Middle frontal gyrus (tissue), 1 donor: ENCODE results near the gene EMC10.
"Not testable (repeated sequence)": the region's sequence is repeated elsewhere in the genome, so short reads cannot be mapped to it uniquely, and the experiment has no call there.

Experiments used
- DNase-seq: peaks from one replicate; pipeline ENCODE4 v3.0.0-alpha.2; 2015; ENCODE audit warnings: low spot score; ENCODE audit errors: extremely low spot score

EMC10 gene

GRCh38 chr19:50450369-50451222, 25.7 kb upstream of the EMC10 start:
- no peak for DNase-seq

GRCh38 chr19:50451223-50451534, 25.1 kb upstream of the EMC10 start:
- no peak for DNase-seq

- DNase-seq = no peak
Measured at GRCh38 chr19:50453243-50453642, 23.1 kb upstream of the EMC10 start.

GRCh38 chr19:50455992-50456391, 20.3 kb upstream of the EMC10 start:
- DNase-seq = no peak

- DNase-seq = no peak
Measured at GRCh38 chr19:50457300-50457699, 19.0 kb upstream of the EMC10 start.

- DNase-seq = no peak
Measured at GRCh38 chr19:50458396-50459066, 17.8 kb upstream of the EMC10 start.

GRCh38 chr19:50459067-50459456, 17.2 kb upstream of the EMC10 start:
- DNase-seq = no peak

- no peak for DNase-seq
Measured at GRCh38 chr19:50459638-50460037, 16.7 kb upstream of the EMC10 start.

GRCh38 chr19:50460161-50460765, 16.0 kb upstream of the EMC10 start:
- no peak for DNase-seq

- no peak for DNase-seq
Measured at GRCh38 chr19:50461066-50461875, 15.0 kb upstream of the EMC10 start.

GRCh38 chr19:50462970-50463369, 13.3 kb upstream of the EMC10 start:
- DNase-seq = no peak

- no peak for DNase-seq
Measured at GRCh38 chr19:50464348-50464747, 12.0 kb upstream of the EMC10 start.

GRCh38 chr19:50465000-50465399, 11.3 kb upstream of the EMC10 start:
- no peak for DNase-seq

- no peak for DNase-seq
Measured at GRCh38 chr19:50465986-50466705, 10.2 kb upstream of the EMC10 start.

- DNase-seq = no peak
Measured at GRCh38 chr19:50466706-50467039, 9.6 kb upstream of the EMC10 start.

- DNase-seq = no peak
Measured at GRCh38 chr19:50467566-50467965, 8.7 kb upstream of the EMC10 start.

- no peak for DNase-seq
Measured at GRCh38 chr19:50468818-50469217, 7.5 kb upstream of the EMC10 start.

- not testable (repeated sequence) for DNase-seq
Measured at GRCh38 chr19:50473336-50473735, 3.0 kb upstream of the EMC10 start.

GRCh38 chr19:50475101-50475568, 1.2 kb upstream of the EMC10 start:
- DNase-seq = no peak

GRCh38 chr19:50475736-50476223, 527 bp upstream of the EMC10 start:
- DNase-seq = no peak

- DNase-seq = no peak
Measured at GRCh38 chr19:50476907-50477238, 566 bp downstream of the EMC10 start.
